Astrocyte of the cerebellum (primary cell): Measurements from ENCODE around the gene ESPNL.
"Not testable (repeated sequence)": the region's sequence is repeated elsewhere in the genome, so short reads cannot be mapped to it uniquely, and the experiment has no call there.

Experiments used
- DNase-seq: peaks from one replicate; pipeline ENCODE4 v3.0.0-alpha.2; 2011; ENCODE audit warnings: low read depth
- H3K4me3 ChIP-seq: 2 replicates; pipeline ENCODE4 v1.5.1; 2011; ENCODE audit warnings: mild to moderate bottlenecking, low read depth, low read length, moderate library complexity
- CTCF ChIP-seq: IDR thresholded peaks from 2 replicates; pipeline ENCODE4 v1.5.1; 2012; ENCODE audit warnings: low read length, low read depth, moderate library complexity, mild to moderate bottlenecking; ENCODE audit errors: missing control alignments
- in situ Hi-C: cut with HindIII; loops from 2 replicates; pipeline ENCODE4 v1.10.0; 2017; ENCODE audit warnings: low sequenced_read_pairs

ESPNL gene

GRCh38 chr2:238066218-238066617 lies 33.9 kb upstream of the ESPNL start:
- H3K4me3 ChIP-seq = no peak overlapping the region
- in situ Hi-C loops = no loop called here
- no peak for TF ChIP-seq CTCF
- DNase-seq = no peak

GRCh38 chr2:238066718-238067117 lies 33.4 kb upstream of the ESPNL start:
- H3K4me3 ChIP-seq, in situ Hi-C loops, DNase-seq: not testable (repeated sequence)

GRCh38 chr2:238067939-238068338 lies 32.2 kb upstream of the ESPNL start:
- no peak overlapping the region for H3K4me3 ChIP-seq
- in situ Hi-C loops = no loop called here
- no peak for TF ChIP-seq CTCF
- no peak for DNase-seq

- H3K4me3 ChIP-seq = no peak overlapping the region
- TF ChIP-seq CTCF = no peak
- DNase-seq = no peak
- in situ Hi-C loops = no loop called here
These were observed 31.0 kb upstream of the ESPNL start for GRCh38 chr2:238069021-238069709.

GRCh38 chr2:238069877-238070276 lies 30.3 kb upstream of the ESPNL start:
- H3K4me3 ChIP-seq = no peak overlapping the region
- no peak for DNase-seq
- in situ Hi-C loops = no loop called here
- TF ChIP-seq CTCF = no peak

- DNase-seq = no peak
- no peak overlapping the region for H3K4me3 ChIP-seq
- in situ Hi-C loops = no loop called here
- TF ChIP-seq CTCF = no peak
These were observed 24.7 kb upstream of the ESPNL start for GRCh38 chr2:238075397-238075796.

- H3K4me3 ChIP-seq = no peak overlapping the region
- in situ Hi-C loops = no loop called here
- TF ChIP-seq CTCF = no peak
- DNase-seq = no peak
These were observed 22.8 kb upstream of the ESPNL start for GRCh38 chr2:238077292-238077691.
